ENCODE results near the gene RAE1.

The RAE1 gene

GRCh38 chr20:57387463-57387862, 36.4 kb downstream of the RAE1 start:
- H3K79me1 ChIP-seq (ENCODE audit: low read length) = peaks cover 3% of the 10 kb centered on the region
- no peak overlapping the region for H2AK5ac ChIP-seq (ENCODE audit: low read length)
- H3K79me2 ChIP-seq (ENCODE audit: control insufficient read depth, insufficient read depth, low read length) = peaks cover 7% of the 10 kb centered on the region
- no peaks in the 10 kb centered on the region for H3K36me3 ChIP-seq (ENCODE audit: control insufficient read depth, insufficient read depth, low read length)
- H3K9ac ChIP-seq (ENCODE audit: low read length) = no peak overlapping the region
- no peaks in the 10 kb centered on the region for H3K27me3 ChIP-seq (ENCODE audit: insufficient read depth, low read length, poor library complexity)
- H3K4me1 ChIP-seq (ENCODE audit: control insufficient read depth, low read depth, low read length) = peaks cover 3% of the 10 kb centered on the region
- no peak overlapping the region for H3K4ac ChIP-seq (ENCODE audit: low read depth, low read length)
- H3K27ac ChIP-seq (ENCODE audit: low read depth, low read length) = no peak overlapping the region
- no peak overlapping the region for H2BK15ac ChIP-seq (replicated peaks; ENCODE audit: low read depth)
- DNase-seq = no peak
- no peak overlapping the region for H3K18ac ChIP-seq (ENCODE audit: low read length)
- WGBS (ENCODE audit: extremely low coverage, insufficient coverage, low lambda C conversion rate) = no CpG with 5 or more reads among the region's 8 CpGs
- H3K4me3 ChIP-seq (ENCODE audit: low read length) = no peak overlapping the region
- no peak overlapping the region for H3K4me2 ChIP-seq (ENCODE audit: low read length)
- no peak overlapping the region for H3K23ac ChIP-seq (ENCODE audit: low read length)
- no peak overlapping the region for H2BK5ac ChIP-seq (ENCODE audit: low read length)
- H2BK120ac ChIP-seq (ENCODE audit: low read depth, low read length) = no peak overlapping the region
- no peak overlapping the region for H4K8ac ChIP-seq (ENCODE audit: low read depth, low read length)
- H4K5ac ChIP-seq (ENCODE audit: low read length) = no peak overlapping the region
- no peak overlapping the region for H3K56ac ChIP-seq (ENCODE audit: low read length)

GRCh38 chr20:57387945-57388371, 36.9 kb downstream of the RAE1 start:
- DNase-seq = no peak
- no peak overlapping the region for H4K5ac ChIP-seq (ENCODE audit: low read length)
- H2BK15ac ChIP-seq (replicated peaks; ENCODE audit: low read depth) = no peak overlapping the region
- no peak overlapping the region for H3K4me3 ChIP-seq (ENCODE audit: low read length)
- H3K79me1 ChIP-seq (ENCODE audit: low read length) = peaks cover 6% of the 10 kb centered on the region
- H3K27me3 ChIP-seq (ENCODE audit: insufficient read depth, low read length, poor library complexity) = no peaks in the 10 kb centered on the region
- H3K79me2 ChIP-seq (ENCODE audit: control insufficient read depth, insufficient read depth, low read length) = peaks cover 12% of the 10 kb centered on the region
- H2AK5ac ChIP-seq (ENCODE audit: low read length) = no peak overlapping the region
- H3K4ac ChIP-seq (ENCODE audit: low read depth, low read length) = no peak overlapping the region
- H2BK5ac ChIP-seq (ENCODE audit: low read length) = no peak overlapping the region
- no peak overlapping the region for H3K56ac ChIP-seq (ENCODE audit: low read length)
- H3K27ac ChIP-seq (ENCODE audit: low read depth, low read length) = no peak overlapping the region
- H3K9ac ChIP-seq (ENCODE audit: low read length) = no peak overlapping the region
- H3K36me3 ChIP-seq (ENCODE audit: control insufficient read depth, insufficient read depth, low read length) = no peaks in the 10 kb centered on the region
- no peak overlapping the region for H3K18ac ChIP-seq (ENCODE audit: low read length)
- H3K4me2 ChIP-seq (ENCODE audit: low read length) = no peak overlapping the region
- no peak overlapping the region for H3K23ac ChIP-seq (ENCODE audit: low read length)
- H3K4me1 ChIP-seq (ENCODE audit: control insufficient read depth, low read depth, low read length) = peaks cover 3% of the 10 kb centered on the region
- no CpG with 5 or more reads among the region's 7 CpGs for WGBS (ENCODE audit: extremely low coverage, insufficient coverage, low lambda C conversion rate)
- H2BK120ac ChIP-seq (ENCODE audit: low read depth, low read length) = no peak overlapping the region
- no peak overlapping the region for H4K8ac ChIP-seq (ENCODE audit: low read depth, low read length)

GRCh38 chr20:57388953-57389694, 38.1 kb downstream of the RAE1 start:
- Histone ChIP-seq H3K79me1 (ENCODE audit: low read length) (peaks cover 12% of the 10 kb centered on the region), H4K5ac (ENCODE audit: low read length) (no peak overlapping the region), H3K4me2 (ENCODE audit: low read length) (peak overlapping the region; percentile 73), H3K4me1 (ENCODE audit: control insufficient read depth, low read depth, low read length) (peaks cover 3% of the 10 kb centered on the region), H3K4me3 (ENCODE audit: low read length) (no peak overlapping the region), H3K27me3 (ENCODE audit: insufficient read depth, low read length, poor library complexity) (no peaks in the 10 kb centered on the region), H3K23ac (ENCODE audit: low read length) (no peak overlapping the region), H2BK5ac (ENCODE audit: low read length) (no peak overlapping the region), H3K79me2 (ENCODE audit: control insufficient read depth, insufficient read depth, low read length) (peaks cover 19% of the 10 kb centered on the region), H2BK120ac (ENCODE audit: low read depth, low read length) (no peak overlapping the region), H3K36me3 (ENCODE audit: control insufficient read depth, insufficient read depth, low read length) (no peaks in the 10 kb centered on the region), H3K9ac (ENCODE audit: low read length) (peak overlapping the region; percentile 60), H3K27ac (ENCODE audit: low read depth, low read length) (no peak overlapping the region), H2BK15ac (replicated peaks; ENCODE audit: low read depth) (no peak overlapping the region), H3K56ac (ENCODE audit: low read length) (peak overlapping the region; percentile 82), H3K4ac (ENCODE audit: low read depth, low read length) (no peak overlapping the region), H3K18ac (ENCODE audit: low read length) (peak overlapping the region; percentile 42), H2AK5ac (ENCODE audit: low read length) (peak overlapping the region; percentile 2), H4K8ac (ENCODE audit: low read depth, low read length) (peak overlapping the region; percentile 70)
- peak; percentile 80 for DNase-seq
- WGBS (ENCODE audit: extremely low coverage, insufficient coverage, low lambda C conversion rate) = no CpG with 5 or more reads among the region's 57 CpGs

GRCh38 chr20:57389695-57390603, 38.9 kb downstream of the RAE1 start:
- peak overlapping the region; percentile 60 for H3K9ac ChIP-seq (ENCODE audit: low read length)
- H3K18ac ChIP-seq (ENCODE audit: low read length) = peak overlapping the region; percentile 78
- H3K4me3 ChIP-seq (ENCODE audit: low read length) = no peak overlapping the region
- peak overlapping the region; percentile 45 for H3K23ac ChIP-seq (ENCODE audit: low read length)
- no peak overlapping the region for H2BK15ac ChIP-seq (replicated peaks; ENCODE audit: low read depth)
- no peaks in the 10 kb centered on the region for H3K27me3 ChIP-seq (ENCODE audit: insufficient read depth, low read length, poor library complexity)
- H3K79me1 ChIP-seq (ENCODE audit: low read length) = peaks cover 14% of the 10 kb centered on the region
- peaks cover 3% of the 10 kb centered on the region for H3K4me1 ChIP-seq (ENCODE audit: control insufficient read depth, low read depth, low read length)
- peaks cover 1% of the 10 kb centered on the region for H3K36me3 ChIP-seq (ENCODE audit: control insufficient read depth, insufficient read depth, low read length)
- peak overlapping the region; percentile 73 for H3K4me2 ChIP-seq (ENCODE audit: low read length)
- H3K4ac ChIP-seq (ENCODE audit: low read depth, low read length) = peak overlapping the region; percentile 46
- peak overlapping the region; percentile 82 for H3K56ac ChIP-seq (ENCODE audit: low read length)
- H3K27ac ChIP-seq (ENCODE audit: low read depth, low read length) = no peak overlapping the region
- H4K5ac ChIP-seq (ENCODE audit: low read length) = no peak overlapping the region
- peak; percentile 39 for DNase-seq
- H2BK5ac ChIP-seq (ENCODE audit: low read length) = no peak overlapping the region
- peak overlapping the region; percentile 70 for H4K8ac ChIP-seq (ENCODE audit: low read depth, low read length)
- H2AK5ac ChIP-seq (ENCODE audit: low read length) = peak overlapping the region; percentile 2
- peaks cover 21% of the 10 kb centered on the region for H3K79me2 ChIP-seq (ENCODE audit: control insufficient read depth, insufficient read depth, low read length)
- H2BK120ac ChIP-seq (ENCODE audit: low read depth, low read length) = no peak overlapping the region
- no CpG with 5 or more reads among the region's 52 CpGs for WGBS (ENCODE audit: extremely low coverage, insufficient coverage, low lambda C conversion rate)

GRCh38 chr20:57390604-57391438, 39.8 kb downstream of the RAE1 start, which contains the start of gene RBM38:
TSS of gene RBM38 (plus strand) at chr20:57391396. CDS start at chr20:57391582, 186 bp downstream.
- Histone ChIP-seq H3K4ac (ENCODE audit: low read depth, low read length) (peak within 1 kb of the TSS; percentile 63), H2BK5ac (ENCODE audit: low read length) (no peak within 1 kb of the TSS), H2BK120ac (ENCODE audit: low read depth, low read length) (no peak within 1 kb of the TSS), H4K5ac (ENCODE audit: low read length) (peak within 1 kb of the TSS; percentile 71), H3K36me3 (ENCODE audit: control insufficient read depth, insufficient read depth, low read length) (peaks cover 1% of the 10 kb centered on the region), H2BK15ac (replicated peaks; ENCODE audit: low read depth) (no peak within 1 kb of the TSS), H3K27ac (ENCODE audit: low read depth, low read length) (no peak within 1 kb of the TSS), H3K9ac (ENCODE audit: low read length) (peak within 1 kb of the TSS; percentile 87), H3K79me2 (ENCODE audit: control insufficient read depth, insufficient read depth, low read length) (peaks cover 25% of the 10 kb centered on the region), H3K56ac (ENCODE audit: low read length) (peak within 1 kb of the TSS; percentile 90), H3K4me3 (ENCODE audit: low read length) (peak within 1 kb of the TSS; percentile 79), H4K8ac (ENCODE audit: low read depth, low read length) (no peak within 1 kb of the TSS), H3K27me3 (ENCODE audit: insufficient read depth, low read length, poor library complexity) (no peaks in the 10 kb centered on the region), H3K18ac (ENCODE audit: low read length) (peak within 1 kb of the TSS; percentile 78), H3K79me1 (ENCODE audit: low read length) (peaks cover 14% of the 10 kb centered on the region), H3K4me1 (ENCODE audit: control insufficient read depth, low read depth, low read length) (peaks cover 3% of the 10 kb centered on the region), H3K4me2 (ENCODE audit: low read length) (peak within 1 kb of the TSS; percentile 74), H2AK5ac (ENCODE audit: low read length) (no peak within 1 kb of the TSS), H3K23ac (ENCODE audit: low read length) (peak within 1 kb of the TSS; percentile 94)
- no CpG with 5 or more reads among the region's 78 CpGs for WGBS (ENCODE audit: extremely low coverage, insufficient coverage, low lambda C conversion rate)
- DNase-seq = peak; percentile 87
